GM19372 (cell line): ENCODE data around the gene TRERF1.
"Not testable (repeated sequence)": the region's sequence is repeated elsewhere in the genome, so short reads cannot be mapped to it uniquely, and the experiment has no call there.

ENCODE experiments used
- ATAC-seq: cut with Tn5 transposase; IDR thresholded peaks from one replicate; pipeline ENCODE4 v1.9.1; 2021; ENCODE audit warnings: mild to moderate bottlenecking, low read depth, moderate library complexity; ENCODE audit not compliant: unreplicated experiment

Gene TRERF1

GRCh38 chr6:42452171-42453030, 675 bp upstream of the TRERF1 start:
- peak; percentile 25 for ATAC-seq

GRCh38 chr6:42450477-42451332, 1.0 kb downstream of the TRERF1 start:
- ATAC-seq = no peak

GRCh38 chr6:42449917-42450476, 1.7 kb downstream of the TRERF1 start:
- ATAC-seq = no peak

- no peak for ATAC-seq
Observed at GRCh38 chr6:42448927-42449659, 2.6 kb downstream of the TRERF1 start.

- ATAC-seq = no peak
Observed at GRCh38 chr6:42448391-42448790, 3.3 kb downstream of the TRERF1 start.

- no peak for ATAC-seq
Observed at GRCh38 chr6:42446996-42447395, 4.7 kb downstream of the TRERF1 start.

- ATAC-seq = no peak
Observed at GRCh38 chr6:42446370-42446769, 5.4 kb downstream of the TRERF1 start.

- ATAC-seq = not testable (repeated sequence)
Observed at GRCh38 chr6:42445955-42446354, 5.8 kb downstream of the TRERF1 start.

- ATAC-seq = no peak
Observed at GRCh38 chr6:42443312-42444060, 8.2 kb downstream of the TRERF1 start.

- no peak for ATAC-seq
Observed at GRCh38 chr6:42441697-42442081, 10.0 kb downstream of the TRERF1 start.

GRCh38 chr6:42440778-42441696, 10.7 kb downstream of the TRERF1 start:
- no peak for ATAC-seq

- no peak for ATAC-seq
Observed at GRCh38 chr6:42440027-42440426, 11.7 kb downstream of the TRERF1 start.

GRCh38 chr6:42436825-42437224, 14.9 kb downstream of the TRERF1 start:
- no peak for ATAC-seq

- no peak for ATAC-seq
Observed at GRCh38 chr6:42434237-42434636, 17.5 kb downstream of the TRERF1 start.

GRCh38 chr6:42433409-42433808, 18.3 kb downstream of the TRERF1 start:
- ATAC-seq = no peak

GRCh38 chr6:42431877-42432276, 19.8 kb downstream of the TRERF1 start:
- ATAC-seq = no peak

GRCh38 chr6:42431356-42431755, 20.4 kb downstream of the TRERF1 start:
- no peak for ATAC-seq

GRCh38 chr6:42429836-42430235, 21.9 kb downstream of the TRERF1 start:
- ATAC-seq = no peak
